SK-N-SH treated with all-trans-retinoic acid at 6 μM for 48 hours (cell line): ENCODE data around the gene STARD3.
"Not testable (repeated sequence)": the region's sequence is repeated elsewhere in the genome, so short reads cannot be mapped to it uniquely, and the experiment has no call there.

Experiments used
- ATAC-seq: fragments of 200-7000 bp; cut with Tn5 transposase; 3 replicates; pipeline ENCODE4 v1.9.1; 2020; ENCODE audit warnings: mild to moderate bottlenecking, moderate library complexity
- ARNTL ChIP-seq: fragments of 450-650 bp; formaldehyde crosslinking; IDR thresholded peaks from 2 replicates; pipeline ENCODE4 v1.5.0; 2020; ENCODE audit warnings: low read depth, mild to moderate bottlenecking, moderate library complexity, borderline replicate concordance
- BACH2 ChIP-seq: fragments of 250-450 bp; sonication (Bioruptor Pico); IDR thresholded peaks from 2 replicates; pipeline ENCODE4 v1.9.0; 2021; ENCODE audit warnings: mild to moderate bottlenecking, borderline replicate concordance
- CSDC2 ChIP-seq: fragments of 250-450 bp; sonication (Bioruptor Pico); IDR thresholded peaks from 2 replicates; pipeline ENCODE4 v1.5.0; 2020; ENCODE audit warnings: mild to moderate bottlenecking, moderate library complexity
- ESRRG ChIP-seq: fragments of 250-450 bp; sonication (Bioruptor Pico); IDR thresholded peaks from 2 replicates; pipeline ENCODE4 v1.6.1; 2021; ENCODE audit warnings: mild to moderate bottlenecking
- GLIS3 ChIP-seq: fragments of 250-450 bp; sonication (Bioruptor Pico); IDR thresholded peaks from 2 replicates; pipeline ENCODE4 v1.5.0; 2020; ENCODE audit warnings: mild to moderate bottlenecking, moderate library complexity
- ISL1 ChIP-seq: fragments of 250-450 bp; sonication (Bioruptor Pico); IDR thresholded peaks from 2 replicates; pipeline ENCODE4 v2.1.2; 2022; ENCODE audit warnings: mild to moderate bottlenecking, moderate library complexity
- OSR1 ChIP-seq: fragments of 250-450 bp; sonication (Bioruptor Pico); IDR thresholded peaks from 2 replicates; pipeline ENCODE4 v1.8.0; 2022; ENCODE audit warnings: moderate library complexity, mild to moderate bottlenecking, inconsistent platforms
- PPARA ChIP-seq: fragments of 250-450 bp; sonication (Bioruptor Pico); IDR thresholded peaks from 2 replicates; pipeline ENCODE4 v1.5.0; 2020; ENCODE audit warnings: mild to moderate bottlenecking, borderline replicate concordance
- RARB ChIP-seq: fragments of 250-450 bp; sonication (Bioruptor Pico); IDR thresholded peaks from 2 replicates; pipeline ENCODE4 v1.8.0; 2021; ENCODE audit warnings: mild to moderate bottlenecking, moderate library complexity
- SNAI2 ChIP-seq: fragments of 250-450 bp; sonication (Bioruptor Pico); IDR thresholded peaks from 2 replicates; pipeline ENCODE4 v1.5.0; 2020; ENCODE audit warnings: mild to moderate bottlenecking, moderate library complexity
- TCF4 ChIP-seq: fragments of 250-450 bp; sonication (Bioruptor Pico); IDR thresholded peaks from 2 replicates; pipeline ENCODE4 v1.8.0; 2021; ENCODE audit warnings: mild to moderate bottlenecking, moderate library complexity, borderline replicate concordance
- TOX ChIP-seq: fragments of 250-450 bp; sonication (Bioruptor Pico); IDR thresholded peaks from 2 replicates; pipeline ENCODE4 v1.8.0; 2021; ENCODE audit warnings: mild to moderate bottlenecking, moderate library complexity, borderline replicate concordance
- TSHZ2 ChIP-seq: fragments of 250-450 bp; sonication (Bioruptor Pico); IDR thresholded peaks from 2 replicates; pipeline ENCODE4 v1.5.0; 2020; ENCODE audit warnings: mild to moderate bottlenecking, moderate library complexity
- ZC3H10 ChIP-seq: fragments of 250-450 bp; sonication (Bioruptor Pico); IDR thresholded peaks from 2 replicates; pipeline ENCODE4 v1.5.1; 2021; ENCODE audit warnings: mild to moderate bottlenecking, moderate library complexity
- ZFP30 ChIP-seq: fragments of 450-650 bp; formaldehyde crosslinking; IDR thresholded peaks from 2 replicates; pipeline ENCODE4 v1.5.0; 2022; ENCODE audit warnings: mild to moderate bottlenecking, moderate library complexity
- ZNF565 ChIP-seq: fragments of 450-650 bp; formaldehyde crosslinking; conservative IDR thresholded peaks from 2 replicates; pipeline ENCODE4 v1.5.0; 2020; ENCODE audit warnings: low read depth, mild to moderate bottlenecking, moderate library complexity
- ZNF70 ChIP-seq: fragments of 450-650 bp; formaldehyde crosslinking; IDR thresholded peaks from 2 replicates; pipeline ENCODE4 v1.5.0; 2020; ENCODE audit warnings: mild to moderate bottlenecking, moderate library complexity
- ZNF8 ChIP-seq: fragments of 450-650 bp; formaldehyde crosslinking; IDR thresholded peaks from 2 replicates; pipeline ENCODE4 v1.5.0; 2020; ENCODE audit warnings: mild to moderate bottlenecking, moderate library complexity
- TF ChIP-seq, protein P1 (sequence below): fragments of 250-450 bp; sonication (Bioruptor Pico); IDR thresholded peaks from 2 replicates; pipeline ENCODE4 v1.8.0; 2020; ENCODE audit warnings: mild to moderate bottlenecking, moderate library complexity, borderline replicate concordance
- TF ChIP-seq, protein P2 (sequence below): fragments of 250-450 bp; sonication (Bioruptor Pico); IDR thresholded peaks from 2 replicates; pipeline ENCODE4 v1.5.1; 2021; ENCODE audit warnings: mild to moderate bottlenecking, moderate library complexity

The STARD3 gene

DNA sequence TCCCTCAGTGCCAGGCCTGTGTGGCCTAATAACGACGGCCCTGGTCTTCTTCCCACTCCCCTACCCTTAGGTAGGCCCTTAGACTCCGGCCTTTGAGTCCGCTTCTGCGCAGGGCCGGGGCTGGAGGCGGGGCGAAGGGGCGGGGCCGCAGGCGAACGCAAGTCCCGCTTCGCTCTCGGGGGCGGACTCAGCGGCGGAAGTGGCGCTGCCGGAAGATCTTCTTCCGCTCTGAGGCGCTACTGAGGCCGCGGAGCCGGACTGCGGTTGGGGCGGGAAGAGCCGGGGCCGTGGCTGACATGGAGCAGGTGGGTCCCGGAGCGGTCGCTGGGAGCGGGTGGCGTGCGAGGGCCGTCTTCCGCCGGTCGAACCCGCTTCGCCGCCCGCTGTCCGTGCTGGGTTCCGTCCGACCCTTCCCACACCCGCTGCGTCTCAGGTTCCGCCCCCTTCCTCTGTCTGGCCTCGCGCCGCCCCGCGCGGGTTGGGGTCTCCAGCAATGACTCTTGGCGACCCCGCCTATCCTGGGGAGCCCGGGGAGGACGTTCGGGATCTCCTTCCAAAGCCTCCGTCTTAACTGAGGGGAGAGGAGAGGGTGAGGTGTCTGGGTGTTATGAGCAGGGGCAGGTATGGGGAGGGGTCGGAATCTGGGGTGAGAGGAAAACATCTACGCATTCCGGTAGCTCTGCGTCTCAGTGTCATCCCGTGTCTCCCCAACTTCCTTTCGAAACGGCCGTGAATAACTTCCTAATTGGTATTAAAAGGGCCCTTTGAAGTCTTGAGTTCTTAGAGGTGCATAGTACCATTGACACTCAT lies at the start of gene STARD3:
Gene STARD3 (plus strand): TSS at position 218 of the 810 bp plus-strand sequence. CDS start 16,388 bp downstream, outside the sequence.
- no peak for TF ChIP-seq CSDC2
- peak; percentile 96 for ATAC-seq

- ATAC-seq, result not testable (repeated sequence)
Measured at GRCh38 chr17:39590180-39590579, 46.8 kb upstream of the STARD3 start.

DNA sequence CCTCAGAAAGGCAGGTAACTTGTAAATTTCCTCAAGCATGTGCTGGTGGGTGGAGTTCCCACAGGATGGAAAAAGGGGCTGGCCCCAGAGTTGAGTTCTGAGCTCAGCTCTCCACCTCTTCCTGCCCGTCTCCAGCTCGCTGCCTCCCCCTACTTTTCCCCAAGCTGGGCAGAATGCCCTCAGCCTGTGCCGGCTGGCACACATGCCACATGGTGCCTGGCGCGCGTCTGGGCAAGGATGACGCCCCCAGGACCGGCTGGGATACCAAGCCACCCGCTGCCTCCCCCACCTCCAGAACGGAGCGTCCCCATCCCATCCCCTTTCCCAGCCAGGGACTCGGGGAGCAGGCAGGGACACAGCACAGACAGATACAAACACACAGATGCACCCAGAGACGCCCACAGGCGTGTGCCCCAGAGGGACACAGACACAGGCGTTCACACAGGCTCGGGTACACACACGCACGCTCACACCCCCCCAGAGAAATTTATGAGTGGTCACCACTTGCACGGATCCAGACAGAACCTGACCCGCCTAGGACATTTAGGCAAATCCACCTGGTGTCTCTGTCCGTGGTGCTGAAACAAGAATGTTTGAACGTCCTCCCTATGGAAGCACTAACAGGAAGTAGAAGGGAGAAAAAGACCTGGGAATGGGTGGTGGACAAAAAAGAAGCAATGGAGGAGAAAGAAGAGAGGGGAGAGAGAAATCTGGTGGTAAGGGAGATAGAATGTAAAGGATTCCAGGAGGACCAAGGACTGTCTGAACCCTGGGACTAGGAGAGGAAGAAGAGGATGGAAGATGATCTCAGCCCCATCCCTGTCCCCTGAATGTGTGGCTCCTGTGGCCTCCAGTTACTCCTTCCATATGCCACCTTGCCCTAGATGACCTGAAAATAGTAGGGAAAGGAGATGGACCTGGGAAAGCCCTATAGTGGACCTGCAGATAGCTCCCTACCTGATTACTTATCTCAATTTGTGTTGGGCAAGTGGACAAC lies 44.7 kb upstream of the STARD3 start:
- peak; percentile 55 for ATAC-seq
- TF ChIP-seq SNAI2 (CRISPR knock-in tag) (no peak), CSDC2 (no peak), RARB (CRISPR knock-in tag) (no peak)

GRCh38 chr17:39593371-39593770 lies 43.6 kb upstream of the STARD3 start:
- no peak for ATAC-seq
- TF ChIP-seq ZNF565 (CRISPR knock-in tag), result no peak
- no peak for TF ChIP-seq PPARA (CRISPR knock-in tag)
- TF ChIP-seq ZFP30 (CRISPR knock-in tag), result no peak
- no peak for TF ChIP-seq ARNTL
- no peak for TF ChIP-seq ISL1
- no peak for TF ChIP-seq RARB (CRISPR knock-in tag)
- TF ChIP-seq OSR1, result no peak
- TF ChIP-seq CSDC2, result no peak
- no peak for TF ChIP-seq TSHZ2 (CRISPR knock-in tag)
- TF ChIP-seq ZNF8 (CRISPR knock-in tag), result no peak
- no peak for TF ChIP-seq BACH2 (CRISPR knock-in tag)
- TF ChIP-seq ESRRG (CRISPR knock-in tag), result no peak
- TF ChIP-seq, protein P1, sequence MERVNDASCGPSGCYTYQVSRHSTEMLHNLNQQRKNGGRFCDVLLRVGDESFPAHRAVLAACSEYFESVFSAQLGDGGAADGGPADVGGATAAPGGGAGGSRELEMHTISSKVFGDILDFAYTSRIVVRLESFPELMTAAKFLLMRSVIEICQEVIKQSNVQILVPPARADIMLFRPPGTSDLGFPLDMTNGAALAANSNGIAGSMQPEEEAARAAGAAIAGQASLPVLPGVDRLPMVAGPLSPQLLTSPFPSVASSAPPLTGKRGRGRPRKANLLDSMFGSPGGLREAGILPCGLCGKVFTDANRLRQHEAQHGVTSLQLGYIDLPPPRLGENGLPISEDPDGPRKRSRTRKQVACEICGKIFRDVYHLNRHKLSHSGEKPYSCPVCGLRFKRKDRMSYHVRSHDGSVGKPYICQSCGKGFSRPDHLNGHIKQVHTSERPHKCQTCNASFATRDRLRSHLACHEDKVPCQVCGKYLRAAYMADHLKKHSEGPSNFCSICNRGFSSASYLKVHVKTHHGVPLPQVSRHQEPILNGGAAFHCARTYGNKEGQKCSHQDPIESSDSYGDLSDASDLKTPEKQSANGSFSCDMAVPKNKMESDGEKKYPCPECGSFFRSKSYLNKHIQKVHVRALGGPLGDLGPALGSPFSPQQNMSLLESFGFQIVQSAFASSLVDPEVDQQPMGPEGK (CRISPR knock-in tag), result no peak
- no peak for TF ChIP-seq GLIS3 (CRISPR knock-in tag)
- no peak for TF ChIP-seq TOX (CRISPR knock-in tag)
- TF ChIP-seq, protein P2, sequence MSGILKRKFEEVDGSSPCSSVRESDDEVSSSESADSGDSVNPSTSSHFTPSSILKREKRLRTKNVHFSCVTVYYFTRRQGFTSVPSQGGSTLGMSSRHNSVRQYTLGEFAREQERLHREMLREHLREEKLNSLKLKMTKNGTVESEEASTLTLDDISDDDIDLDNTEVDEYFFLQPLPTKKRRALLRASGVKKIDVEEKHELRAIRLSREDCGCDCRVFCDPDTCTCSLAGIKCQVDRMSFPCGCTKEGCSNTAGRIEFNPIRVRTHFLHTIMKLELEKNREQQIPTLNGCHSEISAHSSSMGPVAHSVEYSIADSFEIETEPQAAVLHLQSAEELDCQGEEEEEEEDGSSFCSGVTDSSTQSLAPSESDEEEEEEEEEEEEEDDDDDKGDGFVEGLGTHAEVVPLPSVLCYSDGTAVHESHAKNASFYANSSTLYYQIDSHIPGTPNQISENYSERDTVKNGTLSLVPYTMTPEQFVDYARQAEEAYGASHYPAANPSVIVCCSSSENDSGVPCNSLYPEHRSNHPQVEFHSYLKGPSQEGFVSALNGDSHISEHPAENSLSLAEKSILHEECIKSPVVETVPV (CRISPR knock-in tag), result no peak
- no peak for TF ChIP-seq TCF4 (CRISPR knock-in tag)

DNA sequence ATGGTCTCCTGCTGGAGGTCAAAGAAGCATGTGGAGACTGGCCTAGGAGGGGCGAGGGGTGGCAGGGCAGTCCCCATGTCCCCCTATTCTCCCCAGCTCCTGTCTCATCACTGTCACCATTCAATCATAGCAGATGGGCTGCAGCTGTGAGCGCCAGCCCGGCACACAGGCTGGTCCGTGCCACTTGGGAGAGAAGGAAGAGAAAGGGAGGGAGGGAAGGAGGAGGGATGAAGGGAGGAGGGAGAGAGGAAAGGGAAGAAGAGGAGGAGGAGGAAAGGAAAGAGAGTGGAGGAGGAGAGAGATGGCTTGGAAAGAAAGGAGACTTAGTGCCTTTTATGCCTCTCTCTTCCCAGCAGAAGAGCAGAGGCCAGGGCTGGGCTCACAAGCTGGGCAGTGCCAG lies 41.6 kb upstream of the STARD3 start:
- TF ChIP-seq ZC3H10 (CRISPR knock-in tag), result no peak
- no peak for TF ChIP-seq CSDC2
- no peak for TF ChIP-seq ZNF70 (CRISPR knock-in tag)
- TF ChIP-seq ZNF8 (CRISPR knock-in tag), result no peak
- TF ChIP-seq SNAI2 (CRISPR knock-in tag), result no peak
- ATAC-seq, result no peak
